Upper lobe of left lung (tissue), 4 donors: ENCODE data around the gene MPHOSPH9.

Experiments
- EP300 ChIP-seq, 4 donors: sonication (generic); formaldehyde crosslinking; IDR thresholded peaks; one replicate each; pipeline ENCODE4 v1.5.1; 2017; ENCODE audit warnings: antibody characterized with exemption in 4 of 4, control low read depth in 2 of 4
- POLR2A ChIP-seq, 4 donors: fragments of 450-650 bp; IDR thresholded peaks; one replicate each; pipeline ENCODE4 v1.5.1; 2016 to 2017; ENCODE audit warnings: antibody characterized with exemption in 4 of 4, mild to moderate bottlenecking in 2 of 4
- POLR2AphosphoS5 ChIP-seq, 2 donors: sonication (generic); formaldehyde crosslinking; IDR thresholded peaks; one replicate each; pipeline ENCODE4 v1.5.1; 2017; ENCODE audit warnings: antibody characterized with exemption in 2 of 2
- TF ChIP-seq, protein P1 (sequence below), 6 experiments: fragments of 450-650 bp in 4 of 6; fragments of 200-600 bp in 2 of 6; sonication (generic) in 2 of 6; IDR thresholded peaks; one replicate each; pipeline ENCODE4 v1.5.1; 2016 to 2019; ENCODE audit warnings: antibody characterized with exemption in 6 of 6

DNA sequence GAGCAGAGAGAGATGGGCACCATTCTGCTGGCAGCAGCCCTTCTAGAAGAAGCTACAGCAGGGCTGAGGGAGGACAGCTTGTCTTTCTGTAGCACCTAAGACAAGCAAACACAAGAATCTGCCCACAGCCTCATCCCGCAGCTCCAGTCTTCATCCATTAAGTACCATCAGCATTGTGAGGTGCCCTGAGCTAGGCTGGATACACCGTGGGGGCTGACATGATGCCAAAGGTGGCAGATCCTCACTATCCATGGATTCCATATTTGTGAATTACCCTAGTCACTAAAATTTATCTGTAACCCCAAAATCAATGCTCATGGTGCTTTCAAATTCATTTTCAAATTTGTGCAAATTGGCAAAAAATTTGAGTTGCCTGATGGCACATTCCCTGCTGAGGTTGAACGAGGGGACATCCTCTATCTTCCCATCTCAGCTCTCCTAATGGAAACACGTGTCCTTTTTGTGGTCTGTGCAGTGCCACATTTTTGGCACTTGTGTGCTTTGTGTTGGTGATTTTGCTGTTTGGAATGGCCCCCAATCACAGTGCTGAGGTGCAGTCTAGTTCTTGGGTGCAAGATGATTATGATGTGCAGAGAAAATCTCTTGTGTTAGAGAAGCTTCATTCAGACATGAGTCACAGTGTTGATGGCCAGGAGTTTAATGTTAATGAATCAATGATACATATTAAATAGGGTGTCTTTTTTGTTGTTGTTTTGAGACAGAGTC, 89.0 kb downstream of the MPHOSPH9 start:
- TF ChIP-seq POLR2A (IDR thresholded peaks at IDR 0.05) (no peak), POLR2AphosphoS5 (IDR thresholded peaks at IDR 0.05) (no peak), EP300 (IDR thresholded peaks at IDR 0.05) (no peak)
- TF ChIP-seq, protein P1, sequence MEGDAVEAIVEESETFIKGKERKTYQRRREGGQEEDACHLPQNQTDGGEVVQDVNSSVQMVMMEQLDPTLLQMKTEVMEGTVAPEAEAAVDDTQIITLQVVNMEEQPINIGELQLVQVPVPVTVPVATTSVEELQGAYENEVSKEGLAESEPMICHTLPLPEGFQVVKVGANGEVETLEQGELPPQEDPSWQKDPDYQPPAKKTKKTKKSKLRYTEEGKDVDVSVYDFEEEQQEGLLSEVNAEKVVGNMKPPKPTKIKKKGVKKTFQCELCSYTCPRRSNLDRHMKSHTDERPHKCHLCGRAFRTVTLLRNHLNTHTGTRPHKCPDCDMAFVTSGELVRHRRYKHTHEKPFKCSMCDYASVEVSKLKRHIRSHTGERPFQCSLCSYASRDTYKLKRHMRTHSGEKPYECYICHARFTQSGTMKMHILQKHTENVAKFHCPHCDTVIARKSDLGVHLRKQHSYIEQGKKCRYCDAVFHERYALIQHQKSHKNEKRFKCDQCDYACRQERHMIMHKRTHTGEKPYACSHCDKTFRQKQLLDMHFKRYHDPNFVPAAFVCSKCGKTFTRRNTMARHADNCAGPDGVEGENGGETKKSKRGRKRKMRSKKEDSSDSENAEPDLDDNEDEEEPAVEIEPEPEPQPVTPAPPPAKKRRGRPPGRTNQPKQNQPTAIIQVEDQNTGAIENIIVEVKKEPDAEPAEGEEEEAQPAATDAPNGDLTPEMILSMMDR (IDR thresholded peaks at IDR 0.05) = no peak
